Measurements from ENCODE around the gene KRT36. TPM values are rescaled to one million over a fixed set of nuclear protein-coding genes. Genes with fewer than 3 reads are reported as not detected.

Gene KRT36
- total and polyA plus RNA-seq, 2 of the 8 experiments (the other 6 are each of a cell fraction or from before 2014, with no cell fraction given): not detected

- TF ChIP-seq RFX5 (IDR thresholded peaks at IDR 0.05; ENCODE audit: borderline replicate concordance, low read depth, low read length) (no peak), SAP30 (IDR thresholded peaks at IDR 0.05; ENCODE audit: insufficient read depth, insufficient replicate concordance, low read length) (no peak), SRF (IDR thresholded peaks at IDR 0.05; ENCODE audit: low read depth, low read length) (no peak), CHD1 (IDR thresholded peaks at IDR 0.05; ENCODE audit: low read depth, low read length) (no peak)
These were observed 49.1 kb downstream of the KRT36 start, which contains the start of gene KRT38 (continued) for GRCh38 chr17:41440531-41441033.
